Measurements from ENCODE around the gene TOP3B.

The TOP3B gene

DNA sequence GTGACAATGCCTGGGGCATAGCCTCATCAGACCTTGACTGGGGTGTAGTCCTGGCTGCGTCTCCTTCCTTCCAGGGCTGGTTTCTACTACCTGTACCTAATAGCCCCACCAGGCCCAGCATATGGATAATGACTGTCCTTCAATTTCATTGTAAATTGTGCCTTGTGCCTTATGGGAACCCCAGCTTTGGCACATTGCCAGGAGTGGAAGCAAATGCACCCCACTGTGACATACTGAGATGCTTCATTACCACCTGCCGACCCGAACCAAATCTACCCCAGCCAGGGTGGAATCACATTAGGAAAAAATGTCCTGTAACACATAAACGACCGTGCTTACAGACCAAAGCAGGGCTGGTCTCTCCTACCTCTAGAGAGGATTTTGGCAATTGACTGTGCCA lies 7.3 kb downstream of the TOP3B start:
- Histone ChIP-seq H3K9me3 (no peaks in the 10 kb centered on the region), H3K27ac (no peak overlapping the region), H3K4me3 (no peak overlapping the region), H3K36me3 (peaks cover 37 to 66% (median 50%) of the 10 kb centered on the region in 3 donors), H3K27me3 (no peaks in the 10 kb centered on the region), H3K4me1 (peaks cover 0 to 2% (median 0%) of the 10 kb centered on the region in 4 donors)
- TF ChIP-seq, protein P1, sequence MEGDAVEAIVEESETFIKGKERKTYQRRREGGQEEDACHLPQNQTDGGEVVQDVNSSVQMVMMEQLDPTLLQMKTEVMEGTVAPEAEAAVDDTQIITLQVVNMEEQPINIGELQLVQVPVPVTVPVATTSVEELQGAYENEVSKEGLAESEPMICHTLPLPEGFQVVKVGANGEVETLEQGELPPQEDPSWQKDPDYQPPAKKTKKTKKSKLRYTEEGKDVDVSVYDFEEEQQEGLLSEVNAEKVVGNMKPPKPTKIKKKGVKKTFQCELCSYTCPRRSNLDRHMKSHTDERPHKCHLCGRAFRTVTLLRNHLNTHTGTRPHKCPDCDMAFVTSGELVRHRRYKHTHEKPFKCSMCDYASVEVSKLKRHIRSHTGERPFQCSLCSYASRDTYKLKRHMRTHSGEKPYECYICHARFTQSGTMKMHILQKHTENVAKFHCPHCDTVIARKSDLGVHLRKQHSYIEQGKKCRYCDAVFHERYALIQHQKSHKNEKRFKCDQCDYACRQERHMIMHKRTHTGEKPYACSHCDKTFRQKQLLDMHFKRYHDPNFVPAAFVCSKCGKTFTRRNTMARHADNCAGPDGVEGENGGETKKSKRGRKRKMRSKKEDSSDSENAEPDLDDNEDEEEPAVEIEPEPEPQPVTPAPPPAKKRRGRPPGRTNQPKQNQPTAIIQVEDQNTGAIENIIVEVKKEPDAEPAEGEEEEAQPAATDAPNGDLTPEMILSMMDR (IDR thresholded peaks at IDR 0.05) = no peak
- intact Hi-C loops (cut with DNase I; ENCODE audit: low total_unique reads) = no loop called here
- no peak for DNase-seq

DNA sequence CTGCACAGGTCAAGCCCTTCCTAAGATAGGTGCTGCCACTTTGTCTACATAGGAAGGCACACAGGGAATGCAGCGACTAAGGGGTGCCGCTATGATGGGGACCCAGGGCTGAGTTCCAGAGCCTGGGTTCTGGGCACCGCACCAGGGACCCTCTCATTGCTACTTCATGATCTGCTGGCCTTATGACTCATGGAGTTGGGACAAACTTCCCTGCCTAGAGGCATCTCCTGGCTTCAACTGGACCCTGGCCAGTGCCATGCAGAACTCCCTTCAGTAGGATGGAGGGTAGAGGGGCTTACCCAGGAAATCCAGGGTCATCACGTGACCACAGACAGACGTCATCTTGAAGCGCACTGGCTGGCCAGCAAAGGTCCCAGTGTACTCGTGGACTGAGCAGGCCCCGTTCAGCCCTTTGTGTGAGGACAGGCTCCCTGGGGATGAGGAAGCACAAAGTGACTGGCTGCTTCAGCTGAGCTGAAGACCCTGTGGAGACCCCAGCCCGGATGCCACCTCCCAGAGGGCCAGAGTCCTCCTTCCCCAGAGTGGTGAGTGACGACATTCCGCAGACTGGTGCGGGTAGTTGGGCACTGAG lies 8.4 kb downstream of the TOP3B start:
- no peaks in the 10 kb centered on the region for H3K9me3 ChIP-seq
- intact Hi-C loops (cut with DNase I; ENCODE audit: low total_unique reads) = no loop called here
- no peak overlapping the region for H3K27ac ChIP-seq
- H3K4me1 ChIP-seq = no peaks in the 10 kb centered on the region
- TF ChIP-seq, protein P1 (IDR thresholded peaks at IDR 0.05) = no peak
- no peak for DNase-seq
- H3K36me3 ChIP-seq = peaks cover 44 to 74% (median 60%) of the 10 kb centered on the region in 3 donors
- H3K27me3 ChIP-seq = no peaks in the 10 kb centered on the region
- H3K4me3 ChIP-seq = no peak overlapping the region

DNA sequence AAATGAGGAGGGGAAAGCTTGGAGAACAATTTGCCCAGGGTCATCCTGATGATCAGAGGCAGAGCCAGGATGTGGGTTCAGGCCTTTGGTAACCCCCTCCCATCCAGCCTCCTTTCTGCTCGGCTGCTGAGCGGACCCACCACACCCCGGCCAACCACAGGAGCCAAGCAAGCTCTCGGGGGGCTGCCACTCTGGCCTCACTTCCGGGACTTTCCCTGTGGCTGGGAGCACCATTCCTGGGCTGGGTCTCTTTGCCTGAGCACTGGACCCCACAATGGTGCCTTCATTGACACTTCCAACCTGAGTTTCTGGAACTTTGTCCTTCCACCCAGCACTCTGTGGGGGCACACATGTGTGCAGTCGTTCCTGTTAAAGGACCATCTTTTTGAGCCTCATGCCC lies 9.8 kb downstream of the TOP3B start:
- Histone ChIP-seq H3K9me3 (no peaks in the 10 kb centered on the region), H3K27ac (no peak overlapping the region), H3K4me1 (no peaks in the 10 kb centered on the region), H3K27me3 (no peaks in the 10 kb centered on the region), H3K4me3 (no peak overlapping the region), H3K36me3 (peaks cover 53 to 76% (median 73%) of the 10 kb centered on the region in 3 donors)
- TF ChIP-seq, protein P1 (IDR thresholded peaks at IDR 0.05) = no peak
- intact Hi-C loops (cut with DNase I; ENCODE audit: low total_unique reads) = no loop called here
- DNase-seq = no peak

DNA sequence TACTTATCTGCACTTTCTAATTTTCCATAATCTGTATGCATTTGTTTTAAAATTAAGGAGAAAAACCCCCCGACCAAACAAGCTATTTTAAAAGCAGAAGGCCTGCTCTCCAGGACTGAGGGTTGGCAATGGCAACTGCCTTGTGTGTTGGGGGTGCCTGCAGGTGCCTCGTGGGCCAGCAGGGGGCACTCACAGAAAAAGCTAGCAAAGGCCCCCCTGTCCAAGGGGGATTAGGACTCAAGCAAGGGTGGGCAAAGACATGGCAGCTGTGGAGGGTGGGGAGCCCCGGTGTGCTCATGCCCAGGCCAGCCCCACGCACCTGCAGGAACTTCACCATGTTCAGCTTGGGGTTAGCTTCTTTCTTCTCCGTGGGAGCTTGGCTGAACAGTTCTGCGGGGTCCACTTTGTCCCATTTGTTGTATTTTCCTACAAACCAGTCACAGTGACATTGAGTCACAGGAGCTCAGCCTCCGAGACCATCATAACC lies 10.3 kb downstream of the TOP3B start:
- intact Hi-C loops (cut with DNase I; ENCODE audit: low total_unique reads) = no loop called here
- TF ChIP-seq, protein P1 (IDR thresholded peaks at IDR 0.05) = peak; percentile 56 to 76
- Histone ChIP-seq H3K27ac (no peak overlapping the region), H3K36me3 (peaks cover 58 to 81% (median 78%) of the 10 kb centered on the region in 3 donors), H3K9me3 (no peaks in the 10 kb centered on the region), H3K4me3 (no peak overlapping the region), H3K27me3 (no peaks in the 10 kb centered on the region), H3K4me1 (no peaks in the 10 kb centered on the region)
- DNase-seq = no peak

DNA sequence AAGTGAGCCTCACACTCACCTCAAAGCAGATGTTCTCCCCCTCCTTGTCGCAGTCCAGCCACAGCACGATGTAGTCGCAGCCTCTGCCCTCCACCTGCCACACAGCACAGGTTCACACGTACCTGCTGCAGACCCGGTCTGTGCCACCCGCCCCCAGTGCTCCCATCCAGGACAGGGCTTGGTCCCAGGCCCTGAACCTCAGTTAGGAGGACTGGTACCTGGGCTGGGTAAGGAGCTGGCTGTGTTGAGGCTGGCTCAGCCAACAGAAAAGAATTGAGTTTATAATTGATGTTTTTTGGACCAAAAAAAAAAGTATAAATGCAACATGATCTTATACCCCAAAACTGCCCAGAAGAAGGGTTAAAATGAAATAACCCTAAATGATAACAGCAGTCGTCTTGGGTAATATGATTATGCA lies 10.7 kb downstream of the TOP3B start:
- no peaks in the 10 kb centered on the region for H3K9me3 ChIP-seq
- TF ChIP-seq, protein P1 (IDR thresholded peaks at IDR 0.05) = no peak
- peaks cover 62 to 86% (median 82%) of the 10 kb centered on the region in 3 donors for H3K36me3 ChIP-seq
- no peak for DNase-seq
- intact Hi-C loops (cut with DNase I; ENCODE audit: low total_unique reads) = no loop called here
- H3K27ac ChIP-seq = no peak overlapping the region
- H3K27me3 ChIP-seq = no peaks in the 10 kb centered on the region
- no peak overlapping the region for H3K4me3 ChIP-seq
- no peaks in the 10 kb centered on the region for H3K4me1 ChIP-seq

All from tibial artery (tissue), 4 donors.